ENCODE measurements around the gene KLK6. TPM values are rescaled to one million over a fixed set of nuclear protein-coding genes. Genes with fewer than 3 reads are reported as not detected.

Gene KLK6
- polyA plus RNA-seq, 1 donor: not detected

DNA sequence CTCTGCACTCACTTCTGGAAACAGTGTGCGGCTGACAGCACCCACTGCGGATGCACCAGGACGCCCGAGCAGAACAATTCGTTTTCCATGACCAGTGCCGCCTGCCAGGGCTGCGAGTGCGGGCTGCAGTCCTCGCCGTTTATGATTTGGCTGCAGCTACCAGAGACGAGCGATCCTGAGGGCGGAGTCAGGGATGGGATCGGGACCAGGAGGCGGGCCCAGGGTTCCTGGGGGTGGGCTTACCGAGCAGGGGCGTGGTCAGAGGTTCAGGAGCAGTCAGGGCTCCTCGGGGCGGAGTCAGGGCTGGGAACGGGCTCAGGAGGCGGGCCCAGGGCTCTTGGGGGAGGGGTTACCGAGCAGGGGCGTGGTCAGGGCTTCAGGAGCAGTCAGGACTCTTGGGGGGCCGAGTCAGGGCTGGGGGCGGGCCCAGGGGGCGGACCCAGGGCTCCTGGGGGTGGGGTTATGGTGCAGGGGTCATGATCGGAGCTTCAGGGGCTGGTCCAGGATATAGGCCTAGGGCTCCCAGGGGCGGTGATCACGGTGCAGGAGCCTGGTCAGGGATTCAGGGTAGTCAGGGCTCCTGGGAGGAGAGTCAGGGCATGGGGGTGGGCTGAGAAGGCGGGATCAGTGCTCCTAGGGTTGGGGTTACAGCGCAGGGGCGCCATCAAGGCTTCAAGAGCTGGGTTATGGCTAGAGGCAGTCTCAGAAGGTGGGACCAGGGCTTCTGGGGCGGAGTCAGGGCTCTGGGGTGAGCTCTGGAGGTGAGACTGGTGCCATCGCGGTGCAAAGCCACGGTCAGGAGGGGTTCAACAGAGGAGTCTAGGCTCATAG lies 59.9 kb downstream of the KLK6 start:
- DNase-seq: no peak

Other genes with a start within 250 kb of the KLK6 start
- 38.7 TPM for gene SHANK1, start 249.8 kb downstream of the KLK6 start, polyA plus RNA-seq (ENCODE audit: insufficient read length)
- 21.5 TPM for gene CLEC11A, start 246.2 kb downstream of the KLK6 start, polyA plus RNA-seq (ENCODE audit: insufficient read length)
- not detected for gene GPR32, start 199.1 kb downstream of the KLK6 start, polyA plus RNA-seq (ENCODE audit: insufficient read length)
- gene ACP4, start 179.2 kb downstream of the KLK6 start, polyA plus RNA-seq (ENCODE audit: insufficient read length): 0.14 TPM
- 0.27 TPM for gene KLK1, start 145.8 kb downstream of the KLK6 start, polyA plus RNA-seq (ENCODE audit: insufficient read length)
- gene KLK15, start 136.0 kb downstream of the KLK6 start, polyA plus RNA-seq (ENCODE audit: insufficient read length): not detected
- not detected for gene KLK3, start 114.7 kb downstream of the KLK6 start, polyA plus RNA-seq (ENCODE audit: insufficient read length)
- gene KLK2, start 96.2 kb downstream of the KLK6 start, polyA plus RNA-seq (ENCODE audit: insufficient read length): not detected
- not detected for gene KLK4, start 58.2 kb downstream of the KLK6 start, polyA plus RNA-seq (ENCODE audit: insufficient read length)
- not detected for gene KLK5, start 16.6 kb downstream of the KLK6 start, polyA plus RNA-seq (ENCODE audit: insufficient read length)
- gene KLK7, start 14.3 kb upstream of the KLK6 start, polyA plus RNA-seq (ENCODE audit: insufficient read length): not detected
- gene KLK8, start 32.0 kb upstream of the KLK6 start, polyA plus RNA-seq (ENCODE audit: insufficient read length): not detected
- not detected for gene KLK10, start 50.1 kb upstream of the KLK6 start, polyA plus RNA-seq (ENCODE audit: insufficient read length)
- gene KLK11, start 57.0 kb upstream of the KLK6 start, polyA plus RNA-seq (ENCODE audit: insufficient read length): 0.72 TPM
- gene KLK12, start 65.4 kb upstream of the KLK6 start, polyA plus RNA-seq (ENCODE audit: insufficient read length): not detected
- gene KLK13, start 95.5 kb upstream of the KLK6 start, polyA plus RNA-seq (ENCODE audit: insufficient read length): not detected
- gene KLK14, start 113.3 kb upstream of the KLK6 start, polyA plus RNA-seq (ENCODE audit: insufficient read length): not detected
- 4.2 TPM for gene CTU1, start 138.8 kb upstream of the KLK6 start, polyA plus RNA-seq (ENCODE audit: insufficient read length)
- 1.1 TPM for gene SIGLEC9, start 155.3 kb upstream of the KLK6 start, polyA plus RNA-seq (ENCODE audit: insufficient read length)
- 0.76 TPM for gene SIGLEC7, start 172.7 kb upstream of the KLK6 start, polyA plus RNA-seq (ENCODE audit: insufficient read length)

Measured in hindlimb muscle (tissue), 1 donor.